KBM-7 (cell line): Measurements from ENCODE around the gene CHST1.

ENCODE experiments used
- DNase-seq: peaks from one replicate; pipeline ENCODE4 v3.0.0-alpha.2; 2015
- in situ Hi-C: fragments of 300-500 bp; cut with MboI; formaldehyde crosslinking; loops from 2 replicates; pipeline ENCODE4 v1.14.3; 2020; ENCODE audit warnings: low sequenced_read_pairs, low pct_unique_long_range_greater_than_20kb, mixed read lengths

CHST1 gene

DNA sequence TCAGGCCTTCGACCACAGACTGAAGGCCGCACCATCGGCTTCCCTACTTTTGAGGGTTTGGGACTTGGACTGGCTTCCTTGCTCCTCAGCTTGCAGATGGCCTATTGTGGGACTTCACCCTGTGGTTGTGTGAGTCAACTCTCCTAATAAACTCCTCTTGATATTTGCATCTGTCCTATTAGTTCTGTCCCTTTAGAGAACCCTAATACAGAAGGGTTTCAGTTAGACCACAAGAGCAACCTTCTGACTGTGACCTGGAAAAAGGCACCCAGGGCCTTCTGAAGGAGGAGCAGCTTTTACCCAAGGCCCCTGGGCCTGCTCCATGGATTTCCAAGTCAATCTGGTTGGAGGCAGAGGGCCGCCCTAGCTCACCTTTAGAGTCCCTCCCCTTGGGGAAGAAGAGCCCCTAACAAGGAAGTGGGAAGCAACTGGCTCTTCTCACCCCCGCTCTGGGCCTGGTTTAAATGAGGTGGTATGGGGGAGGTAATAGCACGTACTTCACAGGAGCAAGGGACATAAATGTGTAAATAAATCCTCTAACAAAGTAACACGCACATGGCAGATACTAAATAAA lies 11.2 kb upstream of the CHST1 start:
- no peak for DNase-seq
- in situ Hi-C loops: no loop called here

DNA sequence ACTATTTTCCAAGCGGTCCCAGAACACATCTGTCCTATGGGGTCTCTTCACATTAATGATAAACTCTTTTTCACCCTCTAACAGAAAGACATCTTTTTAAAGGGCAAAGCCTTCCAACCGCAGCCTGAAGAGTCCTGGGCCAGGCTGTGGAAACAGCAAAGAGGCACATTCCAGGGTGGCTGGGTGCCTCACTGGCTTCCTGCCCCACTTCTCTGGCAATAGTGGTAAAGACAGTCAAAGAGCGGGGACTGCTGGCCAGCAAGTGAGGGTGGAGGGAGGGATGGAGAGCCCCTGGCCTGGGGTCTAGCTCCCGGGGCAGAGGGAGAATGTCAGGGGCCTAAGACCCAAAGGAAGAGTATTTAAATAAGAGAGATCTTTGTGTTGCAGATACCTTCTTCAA lies 10.2 kb upstream of the CHST1 start:
- DNase-seq: no peak
- in situ Hi-C loops: no loop called here

DNA sequence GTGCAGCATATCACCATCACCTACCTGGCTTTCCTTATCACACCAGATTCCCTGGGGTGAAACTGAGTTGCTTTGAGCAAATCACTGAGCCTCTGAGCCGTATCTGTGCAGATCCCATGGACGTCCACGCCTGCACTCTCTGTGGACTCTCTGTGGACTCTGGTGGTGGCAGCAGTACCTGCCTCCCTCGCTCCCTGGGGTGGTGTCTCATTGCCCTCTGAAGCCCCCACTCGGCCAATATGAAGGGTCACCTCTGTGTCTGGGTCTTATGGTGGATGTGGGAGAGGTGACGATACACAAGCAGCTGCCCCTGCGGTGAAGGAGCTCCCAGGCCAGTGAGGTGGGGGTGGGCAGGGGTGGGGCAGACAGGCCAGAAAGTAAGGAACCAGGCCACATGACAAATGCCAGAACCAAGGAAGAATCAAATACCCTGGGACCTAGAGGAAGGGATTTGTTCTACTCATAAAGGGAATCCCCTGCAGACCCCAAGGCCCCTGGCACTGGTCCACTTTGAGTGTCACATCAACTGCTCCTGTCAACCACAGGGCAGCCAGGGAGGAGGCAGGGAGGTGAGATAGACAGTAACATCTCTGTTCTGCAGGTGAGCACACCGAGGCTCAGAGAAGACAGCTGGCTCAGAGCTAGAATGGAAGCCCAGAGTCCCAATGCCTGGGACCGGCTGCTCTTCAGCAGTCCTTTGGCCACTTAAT lies 9.2 kb upstream of the CHST1 start:
- DNase-seq: no peak
- in situ Hi-C loops: no loop called here

DNA sequence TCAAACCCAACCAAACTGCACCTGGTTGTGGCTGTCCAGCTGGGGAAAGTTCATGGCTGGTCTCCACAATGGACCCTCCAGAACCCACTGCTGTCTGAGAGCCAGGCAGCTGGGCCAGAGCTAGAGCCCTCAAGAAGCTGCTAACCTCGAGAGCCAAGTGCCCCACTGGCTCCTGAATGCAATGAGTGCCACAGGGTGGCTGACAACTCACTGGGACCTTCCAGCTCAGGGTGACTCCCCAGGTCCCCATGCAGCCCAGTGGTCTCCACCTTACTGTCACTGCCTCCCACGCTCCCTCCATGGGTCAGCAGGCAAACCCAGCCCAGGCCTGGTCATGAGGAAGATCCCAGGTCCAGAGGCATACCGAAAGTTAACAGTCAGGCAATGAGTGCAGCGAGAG lies 8.0 kb upstream of the CHST1 start:
- in situ Hi-C loops: no loop called here
- no peak for DNase-seq

DNA sequence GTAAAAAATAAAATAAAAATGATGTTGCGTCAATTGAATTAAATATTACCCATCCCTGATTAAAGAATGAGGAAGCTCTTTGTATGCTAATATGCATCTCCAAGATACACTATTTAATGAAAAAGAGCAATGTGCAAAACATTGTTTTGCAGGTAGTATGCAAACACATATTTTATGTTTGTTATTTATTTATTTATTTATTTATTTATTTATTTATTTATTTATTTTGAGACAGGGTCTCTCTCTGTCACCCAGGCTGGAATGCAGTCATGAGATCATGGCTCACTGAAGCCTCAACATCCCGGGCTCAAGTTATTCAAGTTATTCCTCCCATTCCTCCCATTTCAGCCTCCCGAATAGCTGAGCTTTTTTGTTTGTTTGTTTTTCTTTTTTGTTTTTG lies 7.2 kb upstream of the CHST1 start:
- in situ Hi-C loops: no loop called here
- DNase-seq: no peak

DNA sequence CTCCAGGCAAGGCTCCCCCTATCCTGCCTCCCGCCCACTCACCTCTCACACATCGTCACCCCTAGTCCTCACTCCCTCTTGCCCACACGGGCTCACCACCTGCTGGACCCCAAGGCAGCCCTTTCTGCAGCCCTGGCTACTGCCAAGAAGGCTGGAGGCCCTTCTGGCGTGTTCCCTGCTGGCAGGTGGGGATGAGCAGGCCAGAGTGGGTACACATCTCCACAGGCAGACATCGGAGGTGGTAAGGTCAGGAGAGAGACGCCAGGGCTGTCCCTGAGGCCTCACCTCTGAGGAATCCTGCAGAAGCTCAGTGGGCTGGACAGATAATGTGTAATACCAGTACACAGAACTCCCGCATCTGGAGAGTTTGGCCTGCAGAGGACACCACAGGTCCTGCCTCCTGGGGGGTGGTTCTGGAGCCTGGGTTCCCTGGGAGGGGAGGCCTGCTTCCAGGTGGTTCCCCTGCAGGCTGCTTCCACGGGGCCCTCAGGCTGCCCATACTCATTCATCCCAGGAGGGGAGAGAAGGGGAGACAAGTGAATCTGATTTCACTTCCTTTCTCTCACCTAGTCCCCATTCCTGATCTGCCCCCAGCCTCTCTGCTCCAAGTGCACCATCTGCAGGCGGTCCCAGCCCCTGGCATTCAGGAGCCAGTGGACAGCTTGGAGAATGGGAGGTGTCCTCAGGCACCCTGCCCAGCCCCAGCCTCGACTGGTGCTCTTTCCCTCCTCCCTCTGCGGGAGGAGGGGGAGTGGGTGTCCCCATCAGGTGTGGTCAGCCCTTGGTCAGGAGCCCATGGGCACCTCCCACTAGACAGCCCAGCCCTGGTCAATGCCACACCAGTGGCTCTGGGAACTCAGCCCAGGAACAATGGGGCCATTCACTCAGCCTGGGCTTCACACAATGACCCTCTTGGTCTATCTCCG lies 6.1 kb upstream of the CHST1 start:
- in situ Hi-C loops: no loop called here
- DNase-seq: no peak

DNA sequence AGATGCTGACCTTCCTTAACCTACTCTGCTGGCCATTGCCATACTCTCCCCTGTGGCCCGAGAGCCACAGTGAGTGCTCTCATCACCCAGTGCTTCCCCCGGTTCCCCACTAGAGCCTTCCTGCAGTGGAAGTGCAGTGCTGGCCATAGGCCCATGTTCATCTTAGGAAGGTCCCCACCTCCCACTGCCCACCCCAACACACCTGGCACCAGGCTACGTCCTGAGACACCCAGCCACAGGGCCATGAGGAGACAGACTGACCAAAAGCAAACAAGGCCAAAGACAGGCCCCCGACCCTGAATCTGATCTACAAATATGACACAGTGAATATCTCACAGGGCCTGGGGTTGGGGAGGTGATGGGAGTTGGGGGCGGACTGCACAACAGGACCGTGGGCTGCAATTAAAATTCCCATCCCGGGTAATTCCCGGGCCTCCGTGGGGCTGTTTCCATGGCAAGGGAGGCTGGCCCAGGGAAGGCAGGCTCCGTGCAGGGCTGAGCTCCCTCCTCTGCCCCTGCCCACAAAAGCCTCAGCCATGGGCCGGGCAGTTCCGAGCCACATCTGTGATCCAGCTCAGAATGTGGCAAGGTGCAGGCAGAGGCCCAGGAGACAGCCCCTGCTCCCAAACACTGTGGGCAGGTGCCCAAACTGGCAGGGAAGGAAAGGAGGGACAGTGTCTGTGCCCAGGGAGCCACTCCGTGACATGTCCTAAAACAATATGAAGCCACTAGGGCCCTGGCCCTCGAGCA lies 5.1 kb upstream of the CHST1 start:
- in situ Hi-C loops: no loop called here
- no peak for DNase-seq

DNA sequence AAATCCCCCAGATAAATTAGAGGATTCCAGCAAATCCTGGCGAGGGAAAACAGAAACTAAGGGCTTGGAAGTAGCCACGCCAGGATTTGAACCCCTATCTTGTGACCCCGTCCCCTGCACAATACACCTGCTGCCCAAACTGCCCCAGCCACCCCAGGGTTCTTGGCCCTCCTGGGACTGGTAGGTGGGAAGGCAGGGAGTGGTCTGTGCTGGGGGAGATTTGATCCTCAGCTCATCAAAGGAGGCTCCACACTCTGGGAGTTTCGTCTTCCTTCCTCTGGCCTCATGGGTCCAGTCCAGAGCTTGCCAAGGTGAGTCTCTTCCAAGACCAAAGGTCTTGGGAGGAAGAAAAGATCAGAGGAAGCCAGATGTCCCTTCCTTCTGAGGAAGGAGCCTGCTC lies 4.5 kb upstream of the CHST1 start:
- in situ Hi-C loops: no loop called here
- no peak for DNase-seq

DNA sequence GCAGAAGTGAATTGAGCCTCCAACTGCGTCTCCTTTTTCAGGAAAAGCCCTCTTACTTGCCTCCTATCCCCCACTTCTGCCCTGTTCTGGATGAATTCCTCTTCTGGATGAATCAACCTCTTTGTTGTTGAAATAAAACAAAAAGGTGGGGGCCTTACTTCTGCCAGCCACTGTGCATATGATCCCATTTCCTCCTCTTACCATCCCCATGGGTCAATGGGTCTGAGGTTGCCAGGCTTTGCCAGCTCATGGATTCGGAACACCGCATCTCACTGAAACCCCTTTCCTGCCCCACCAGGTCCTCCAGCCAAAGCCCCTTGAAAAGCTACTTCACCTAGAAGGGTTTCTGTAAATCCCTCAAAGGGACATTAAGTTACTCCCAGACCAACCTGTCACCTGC lies 3.7 kb upstream of the CHST1 start:
- in situ Hi-C loops: no loop called here
- no peak for DNase-seq

DNA sequence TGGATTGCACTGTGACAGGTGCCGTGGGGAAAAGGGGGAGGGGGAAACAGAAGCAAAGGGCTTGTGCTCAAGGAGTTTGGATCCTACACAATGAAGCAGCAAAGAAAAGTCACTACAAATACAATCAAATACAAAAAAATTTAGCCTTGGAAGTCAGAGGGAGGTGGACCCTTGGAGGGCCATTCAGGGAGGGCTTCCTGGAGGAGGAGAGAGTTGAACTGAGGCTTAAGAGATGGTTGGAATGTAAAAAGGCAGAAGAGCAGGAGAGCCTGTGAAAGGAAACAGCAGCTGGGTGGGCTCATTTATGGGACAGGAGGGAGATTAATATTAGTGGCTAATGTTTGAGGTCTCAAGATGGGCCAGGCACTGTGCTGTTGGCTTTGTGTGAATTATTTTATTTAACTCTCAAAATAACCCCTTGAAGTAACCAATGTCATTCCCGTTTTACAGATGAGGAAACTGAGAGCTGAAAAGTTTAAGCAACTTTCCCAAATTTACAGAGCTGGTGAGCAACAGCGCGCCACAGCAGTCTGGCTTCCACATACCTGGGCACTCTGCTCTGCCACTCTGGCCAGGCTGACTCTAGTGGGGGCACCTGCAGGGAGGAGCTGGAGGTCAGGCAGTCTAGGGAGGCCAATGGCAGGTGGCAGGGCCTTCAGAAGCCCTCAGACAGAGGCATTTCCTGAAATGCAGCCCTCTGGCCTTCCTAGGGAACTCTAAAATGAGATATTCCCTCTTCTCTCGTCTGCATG lies 2.7 kb upstream of the CHST1 start:
- no peak for DNase-seq

DNA sequence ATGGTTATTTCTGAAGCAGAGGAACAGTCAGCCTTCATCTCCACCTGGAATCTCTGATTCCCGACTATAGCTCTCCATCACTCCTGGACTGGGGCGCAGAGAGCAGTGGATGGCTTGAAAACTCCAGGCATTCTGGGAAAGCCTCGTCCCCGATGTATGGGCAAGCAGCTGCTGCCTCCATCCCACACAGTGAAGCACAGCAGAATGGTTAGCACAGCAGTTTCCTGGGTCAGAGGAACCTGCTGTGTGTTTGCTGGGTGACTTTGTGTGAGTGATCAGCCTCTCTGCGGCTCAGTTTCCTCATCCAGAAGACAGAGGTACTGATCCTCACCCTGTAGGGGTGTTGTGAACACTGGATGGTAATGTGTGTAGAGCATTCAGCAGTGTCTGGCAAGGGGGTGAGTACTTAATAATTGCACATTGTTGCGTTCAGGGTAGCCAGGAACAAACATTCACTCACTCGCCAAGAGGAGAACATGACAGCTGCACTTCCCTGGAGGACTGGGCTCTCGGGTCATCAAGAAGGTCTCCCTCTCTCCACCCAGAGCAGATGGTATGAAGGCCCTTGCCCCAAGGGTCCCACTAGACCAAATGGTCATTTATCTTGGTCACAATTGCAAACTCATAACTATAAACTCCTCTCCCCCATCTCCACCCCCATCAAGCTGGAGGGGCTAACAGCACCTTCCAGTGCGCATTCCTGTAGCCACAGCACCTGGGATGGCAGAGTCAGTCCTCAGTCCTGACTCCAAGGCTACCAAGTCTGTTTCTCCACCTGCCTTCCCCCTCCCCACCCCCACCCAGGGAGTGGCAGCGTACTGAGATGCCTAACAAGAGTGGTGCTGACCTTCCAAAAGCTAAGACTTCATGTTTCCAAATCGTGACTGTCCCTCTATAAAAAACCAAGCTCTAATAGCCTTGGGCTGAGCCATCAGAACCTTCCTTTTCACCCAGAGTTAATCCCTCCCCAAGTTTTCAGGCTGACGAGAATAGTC lies 1.5 kb upstream of the CHST1 start:
- in situ Hi-C loops: no loop called here
- DNase-seq: no peak

More for the DNA sequence above, 2.7 kb upstream of the CHST1 start:
- in situ Hi-C loops: no loop called here

DNA sequence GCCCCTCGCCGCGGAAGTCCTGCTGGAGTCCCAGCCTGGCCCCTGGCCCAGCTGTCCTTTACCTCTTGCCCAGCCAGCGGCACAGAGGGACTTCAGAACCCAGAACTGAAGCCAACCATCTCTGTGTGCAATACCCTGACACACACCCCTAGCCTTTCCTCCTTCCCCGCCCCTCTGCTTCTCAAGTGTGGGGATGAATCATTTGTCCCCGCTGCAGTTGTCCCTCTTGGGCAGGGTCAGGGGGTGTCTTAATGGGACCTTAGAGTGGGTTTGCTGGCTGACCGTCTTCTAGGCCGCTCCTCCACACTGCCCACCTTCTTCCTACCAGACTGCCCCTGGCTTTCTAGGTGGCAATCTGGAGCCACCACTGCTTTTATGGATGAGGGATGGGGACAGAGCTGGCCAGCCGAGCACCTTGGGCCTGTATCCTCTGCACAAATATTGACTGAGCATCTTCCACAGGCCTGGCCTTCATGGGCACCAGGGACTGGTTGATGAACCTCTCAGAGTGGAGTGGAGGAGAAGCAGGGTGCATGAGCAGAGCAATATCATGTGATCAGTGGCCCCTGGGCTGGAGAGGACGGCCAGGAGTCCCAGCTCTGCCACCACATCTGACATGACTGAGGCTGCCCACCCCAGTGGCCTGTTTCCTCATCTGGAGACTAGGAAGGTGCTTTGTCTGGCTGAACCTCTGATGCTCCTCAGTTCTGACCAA lies 668 bp upstream of the CHST1 start:
- no peak for DNase-seq
- in situ Hi-C loops: no loop called here

DNA sequence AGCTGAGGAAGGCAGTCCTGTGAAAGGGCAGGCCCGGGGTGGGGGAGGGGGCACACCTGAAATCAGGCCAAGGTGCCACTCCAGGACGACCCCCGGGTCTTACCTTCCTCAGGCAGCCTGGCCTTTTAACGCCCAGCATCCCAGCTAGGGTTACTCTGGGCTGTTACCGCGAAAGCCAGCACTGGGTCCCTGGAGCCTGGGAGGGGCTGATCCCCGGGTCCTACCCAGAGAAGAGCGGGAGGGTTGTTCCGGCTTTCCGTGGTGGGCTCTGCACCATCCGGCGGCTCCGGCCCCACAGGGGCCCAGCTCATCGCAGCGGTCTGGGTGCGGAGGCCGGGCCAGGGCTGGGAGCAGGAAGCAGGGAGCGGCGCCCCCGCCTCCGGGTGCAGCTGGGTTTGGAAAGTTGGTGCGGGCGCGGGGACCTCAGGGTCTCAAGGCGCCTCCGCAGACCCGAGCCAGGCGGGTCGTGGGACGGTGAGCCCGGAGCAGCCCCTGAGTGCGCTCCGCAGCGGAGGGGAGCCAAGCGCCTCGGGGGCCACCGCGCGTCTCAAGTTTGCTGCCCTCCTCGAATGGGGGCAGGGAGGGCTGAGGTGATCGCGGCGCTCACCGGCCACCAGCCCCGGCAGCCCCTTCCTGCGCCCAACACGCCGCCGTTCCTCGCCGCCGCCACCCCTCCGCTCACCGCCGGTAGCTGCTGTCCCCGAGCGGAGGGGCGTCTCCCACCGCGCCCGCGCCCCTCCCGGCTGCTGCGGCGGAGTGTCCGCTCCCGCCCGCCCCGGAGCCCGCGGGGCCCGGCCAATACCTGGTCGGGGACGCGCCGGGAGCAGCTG lies 831 bp downstream of the CHST1 start:
- no peak for DNase-seq
- in situ Hi-C loops: no loop called here

DNA sequence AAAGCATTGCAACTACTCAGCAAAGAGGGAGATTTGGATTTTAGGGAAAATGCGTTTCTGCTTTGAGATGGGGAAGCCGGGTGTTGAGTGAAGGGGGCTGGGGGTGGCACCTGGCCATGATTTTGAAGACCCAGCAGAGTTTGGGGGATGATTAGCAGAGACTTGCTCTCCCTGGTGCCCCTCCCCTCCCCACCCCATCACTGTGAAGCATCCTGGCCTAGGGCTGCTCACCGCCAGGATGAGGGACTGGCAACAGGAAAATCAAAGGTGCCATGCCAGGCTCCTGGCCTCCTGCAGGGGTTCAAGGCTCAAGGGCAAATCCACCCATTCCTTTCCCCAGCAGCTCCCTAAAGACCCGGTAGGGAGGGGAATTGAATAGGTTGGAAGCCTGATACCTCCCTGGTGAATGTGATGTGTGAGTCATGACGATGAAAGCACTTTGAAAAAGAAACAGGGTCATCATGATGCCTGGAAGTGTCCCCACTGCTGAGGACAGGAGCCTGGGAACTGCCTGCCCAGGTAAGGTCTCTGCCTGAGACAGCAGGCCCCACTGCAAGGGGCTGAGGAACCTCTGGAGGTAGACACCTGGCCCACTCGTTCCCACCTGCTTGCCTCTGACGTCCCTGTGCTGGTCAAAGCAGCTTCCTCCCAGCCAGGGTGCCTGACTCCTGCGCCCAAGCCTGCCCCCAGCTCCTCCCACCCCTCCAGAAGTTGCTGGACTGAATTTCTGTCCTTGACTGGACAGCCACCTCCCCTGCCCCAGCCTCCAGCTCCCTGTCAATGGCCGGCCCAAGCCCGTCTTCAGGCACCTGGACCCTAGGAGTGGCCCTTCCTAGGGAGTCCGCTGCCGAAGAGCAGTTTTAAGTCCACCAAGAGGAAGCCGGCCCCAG lies 1.7 kb downstream of the CHST1 start:
- no peak for DNase-seq
- in situ Hi-C loops: no loop called here

DNA sequence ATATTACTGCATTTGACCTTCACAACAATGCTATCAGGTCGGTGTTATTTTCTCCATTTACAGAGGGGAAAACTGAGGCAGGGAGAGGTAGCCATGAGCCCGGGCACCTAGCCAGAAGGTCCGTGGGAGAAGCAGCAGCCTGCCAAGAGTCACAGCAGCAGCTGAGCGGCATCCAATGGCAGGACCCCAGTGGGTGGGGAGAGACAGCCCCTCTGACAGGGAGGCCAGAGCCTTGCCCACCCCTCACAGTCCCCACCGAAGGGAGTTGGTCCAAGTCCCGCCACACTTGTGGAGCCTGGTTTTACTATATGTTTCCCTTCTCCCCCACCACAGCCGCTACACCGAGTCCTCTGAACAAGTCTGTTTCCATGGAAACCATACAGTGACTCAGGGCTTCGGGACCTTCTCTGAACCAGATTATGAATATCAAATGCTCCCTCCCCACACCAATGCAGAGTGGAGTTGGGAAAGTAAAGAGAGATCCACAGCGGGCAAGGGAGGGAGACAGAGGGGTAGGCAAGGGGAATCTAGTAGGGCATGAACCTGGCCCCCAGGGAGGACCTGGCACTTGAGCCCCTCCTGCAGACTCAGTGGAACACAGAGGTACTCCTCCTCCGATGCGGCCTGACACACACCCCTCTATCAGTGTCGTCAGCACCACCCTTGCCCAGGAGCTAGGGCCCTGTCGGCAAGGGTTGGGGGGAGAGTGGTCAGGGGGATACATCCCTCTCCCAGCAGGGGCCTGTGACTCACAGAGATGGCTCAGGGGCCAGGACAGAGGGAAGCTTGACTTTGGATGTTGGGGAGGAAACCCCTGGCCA lies 2.5 kb downstream of the CHST1 start:
- in situ Hi-C loops: no loop called here
- DNase-seq: peak; percentile 16
